Measurements from ENCODE around the gene DBX1.

Gene DBX1

DNA sequence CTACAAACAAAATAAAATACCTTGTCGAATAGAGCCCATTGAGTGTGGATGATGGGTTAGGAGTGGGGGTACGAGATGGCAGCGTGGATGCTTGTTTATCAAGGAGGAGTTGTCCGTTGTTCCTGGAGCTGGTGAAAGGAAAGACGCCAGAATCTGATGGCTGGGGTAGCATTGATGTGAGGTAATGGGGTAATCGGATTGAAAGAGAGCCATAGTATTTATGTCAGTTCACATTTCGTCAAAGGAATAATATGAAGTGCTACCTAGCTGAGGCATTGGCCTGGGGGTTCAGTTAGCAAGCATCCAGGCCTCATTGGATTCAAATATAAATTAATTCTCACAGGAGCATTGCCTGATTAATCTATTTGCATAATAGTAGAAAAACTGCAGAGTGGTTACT, 16.9 kb upstream of the DBX1 start:
- no peak for DNase-seq (ENCODE audit: low spot score)
- Histone ChIP-seq H3K4me3 (ENCODE audit: severe bottlenecking) (no peak overlapping the region), H3K9me3 (ENCODE audit: severe bottlenecking) (no peaks in the 10 kb centered on the region), H3K27ac (ENCODE audit: poor library complexity, severe bottlenecking) (no peak overlapping the region), H3K27me3 (ENCODE audit: insufficient read depth, poor library complexity, severe bottlenecking) (peaks cover 13% of the 10 kb centered on the region), H3K36me3 (ENCODE audit: low read depth) (no peaks in the 10 kb centered on the region), H3K4me1 (ENCODE audit: insufficient read depth, poor library complexity, severe bottlenecking) (no peaks in the 10 kb centered on the region)
- TF ChIP-seq, protein P1, sequence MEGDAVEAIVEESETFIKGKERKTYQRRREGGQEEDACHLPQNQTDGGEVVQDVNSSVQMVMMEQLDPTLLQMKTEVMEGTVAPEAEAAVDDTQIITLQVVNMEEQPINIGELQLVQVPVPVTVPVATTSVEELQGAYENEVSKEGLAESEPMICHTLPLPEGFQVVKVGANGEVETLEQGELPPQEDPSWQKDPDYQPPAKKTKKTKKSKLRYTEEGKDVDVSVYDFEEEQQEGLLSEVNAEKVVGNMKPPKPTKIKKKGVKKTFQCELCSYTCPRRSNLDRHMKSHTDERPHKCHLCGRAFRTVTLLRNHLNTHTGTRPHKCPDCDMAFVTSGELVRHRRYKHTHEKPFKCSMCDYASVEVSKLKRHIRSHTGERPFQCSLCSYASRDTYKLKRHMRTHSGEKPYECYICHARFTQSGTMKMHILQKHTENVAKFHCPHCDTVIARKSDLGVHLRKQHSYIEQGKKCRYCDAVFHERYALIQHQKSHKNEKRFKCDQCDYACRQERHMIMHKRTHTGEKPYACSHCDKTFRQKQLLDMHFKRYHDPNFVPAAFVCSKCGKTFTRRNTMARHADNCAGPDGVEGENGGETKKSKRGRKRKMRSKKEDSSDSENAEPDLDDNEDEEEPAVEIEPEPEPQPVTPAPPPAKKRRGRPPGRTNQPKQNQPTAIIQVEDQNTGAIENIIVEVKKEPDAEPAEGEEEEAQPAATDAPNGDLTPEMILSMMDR (IDR thresholded peaks at IDR 0.05; ENCODE audit: poor library complexity, severe bottlenecking), result no peak
- no peak for ATAC-seq (ENCODE audit: low read depth)

GRCh38 chr11:20172721-20173447, 12.6 kb upstream of the DBX1 start:
- Histone ChIP-seq H3K27ac (ENCODE audit: poor library complexity, severe bottlenecking) (no peak overlapping the region), H3K36me3 (ENCODE audit: low read depth) (no peaks in the 10 kb centered on the region), H3K4me1 (ENCODE audit: insufficient read depth, poor library complexity, severe bottlenecking) (no peaks in the 10 kb centered on the region), H3K9me3 (ENCODE audit: severe bottlenecking) (no peaks in the 10 kb centered on the region), H3K4me3 (ENCODE audit: severe bottlenecking) (no peak overlapping the region), H3K27me3 (ENCODE audit: insufficient read depth, poor library complexity, severe bottlenecking) (peaks cover 18% of the 10 kb centered on the region)
- DNase-seq (ENCODE audit: low spot score), result no peak
- ATAC-seq (ENCODE audit: low read depth), result no peak
- TF ChIP-seq, protein P1 (IDR thresholded peaks at IDR 0.05; ENCODE audit: poor library complexity, severe bottlenecking), result no peak

- TF ChIP-seq, protein P1 (IDR thresholded peaks at IDR 0.05; ENCODE audit: poor library complexity, severe bottlenecking), result no peak
- Histone ChIP-seq H3K4me3 (ENCODE audit: severe bottlenecking) (no peak overlapping the region), H3K27me3 (ENCODE audit: insufficient read depth, poor library complexity, severe bottlenecking) (peaks cover 88% of the 10 kb centered on the region), H3K36me3 (ENCODE audit: low read depth) (no peaks in the 10 kb centered on the region), H3K4me1 (ENCODE audit: insufficient read depth, poor library complexity, severe bottlenecking) (no peaks in the 10 kb centered on the region), H3K27ac (ENCODE audit: poor library complexity, severe bottlenecking) (no peak overlapping the region), H3K9me3 (ENCODE audit: severe bottlenecking) (no peaks in the 10 kb centered on the region)
- no peak for DNase-seq (ENCODE audit: low spot score)
- ATAC-seq (ENCODE audit: low read depth), result no peak
These were observed 3.7 kb upstream of the DBX1 start for GRCh38 chr11:20163783-20164481.

DNA sequence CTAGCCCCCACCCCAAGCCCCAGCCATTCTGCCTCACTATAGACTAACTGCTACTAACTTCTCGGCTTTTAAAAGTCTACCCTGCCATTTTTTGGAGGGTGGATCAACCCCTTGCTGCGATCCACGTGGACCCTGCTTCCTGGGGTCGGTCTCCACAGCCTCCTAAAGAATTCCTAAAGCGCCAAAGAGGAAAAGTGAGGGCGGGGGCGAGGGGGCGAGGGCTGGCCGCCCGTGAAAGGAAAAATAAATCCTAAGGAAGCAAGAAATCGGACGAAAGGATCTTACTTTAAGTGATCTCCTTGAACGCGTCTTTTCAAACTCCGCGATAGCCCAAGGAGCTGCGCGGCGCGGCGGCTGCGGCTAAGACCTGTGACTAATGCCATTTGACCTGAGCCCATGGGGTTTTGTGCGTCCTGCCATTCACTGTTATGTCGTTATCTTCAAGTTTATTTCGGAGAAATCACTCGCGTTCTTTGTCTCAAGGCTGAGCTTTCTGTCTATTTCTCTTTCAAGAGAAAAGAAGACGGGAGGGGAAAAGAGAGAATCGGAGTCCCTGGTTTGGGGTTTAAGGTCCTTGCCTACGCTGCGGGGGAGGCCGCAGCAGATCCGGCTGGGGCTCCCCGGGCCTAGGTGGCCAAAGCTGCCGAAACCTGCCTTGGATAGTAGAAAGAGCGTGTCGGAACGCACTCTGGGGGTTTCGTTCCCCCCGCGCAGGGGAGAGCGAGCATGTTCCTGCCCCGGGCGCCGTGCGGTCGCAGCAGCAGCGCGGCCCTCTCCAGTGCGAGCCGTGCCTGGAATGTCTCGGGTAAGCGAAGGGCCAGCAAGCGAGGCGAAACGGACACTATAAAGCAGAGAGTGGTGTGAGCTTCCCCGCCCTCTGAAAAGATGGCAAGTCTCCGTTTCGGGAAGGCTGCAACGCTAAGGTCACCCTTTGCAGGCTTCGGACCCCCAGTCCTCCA, 2.8 kb upstream of the DBX1 start:
- Histone ChIP-seq H3K27ac (ENCODE audit: poor library complexity, severe bottlenecking) (no peak overlapping the region), H3K9me3 (ENCODE audit: severe bottlenecking) (no peaks in the 10 kb centered on the region), H3K27me3 (ENCODE audit: insufficient read depth, poor library complexity, severe bottlenecking) (peaks cover 96% of the 10 kb centered on the region), H3K4me3 (ENCODE audit: severe bottlenecking) (no peak overlapping the region), H3K36me3 (ENCODE audit: low read depth) (no peaks in the 10 kb centered on the region), H3K4me1 (ENCODE audit: insufficient read depth, poor library complexity, severe bottlenecking) (no peaks in the 10 kb centered on the region)
- TF ChIP-seq, protein P1 (IDR thresholded peaks at IDR 0.05; ENCODE audit: poor library complexity, severe bottlenecking), result no peak
- DNase-seq (ENCODE audit: low spot score) (no peak), ATAC-seq (ENCODE audit: low read depth) (peak; percentile 40; the same call in 2 of the 3 replicates)

Measured in RWPE2 (cell line).